ENCODE data around the gene HMCN2. TPM values are rescaled to one million over a fixed set of nuclear protein-coding genes. Genes with fewer than 3 reads are reported as not detected.

Gene HMCN2
- total and polyA plus RNA-seq, 2 donors (not counting 1 experiment from before 2014, with no cell fraction given) = 0.01 TPM; not detected in 1

GRCh38 chr9:130371196-130371966 lies 105.8 kb downstream of the HMCN2 start:
- Histone ChIP-seq H3K9me3 (ENCODE audit: control extremely low read depth in 1 of 3, control insufficient read depth in 2 of 3, insufficient read depth in 1 of 3, low read length in 2 of 3) (peaks cover 0 to 11% (median 0%) of the 10 kb centered on the region in 3 donors), H4K20me1 (ENCODE audit: control insufficient read depth, insufficient read depth, low read length, poor library complexity, severe bottlenecking) (no peaks in the 10 kb centered on the region), H3K4me2 (replicated peaks; ENCODE audit: low read depth, low read length, poor library complexity, severe bottlenecking) (no peak overlapping the region), H3K9ac (ENCODE audit: low read length) (no peak overlapping the region), H3K36me3 (replicated peaks in 1 of 2; ENCODE audit: control extremely low read depth in 1 of 2, control insufficient read depth in 1 of 2, extremely low read depth in 1 of 2, insufficient read depth in 2 of 2, low read length in 1 of 2) (no peaks in the 10 kb centered on the region), H3K4me1 (ENCODE audit: control insufficient read depth in 2 of 2, insufficient read depth in 2 of 2, low read length in 2 of 2) (no peaks in the 10 kb centered on the region), H3K4me3 (ENCODE audit: control extremely low read depth in 1 of 5, extremely low read depth in 1 of 5, insufficient read depth in 1 of 5, low read depth in 2 of 5, low read length in 4 of 5) (no peak overlapping the region), H3K79me2 (ENCODE audit: control insufficient read depth, insufficient read depth, low read length) (no peaks in the 10 kb centered on the region), H3K27ac (ENCODE audit: low read length in 2 of 2) (no peak overlapping the region), H2AFZ (ENCODE audit: insufficient read depth, low read depth, low read length, poor library complexity, severe bottlenecking) (no peak overlapping the region), H3K27me3 (replicated peaks in 1 of 4; ENCODE audit: control extremely low read depth in 1 of 4, control insufficient read depth in 3 of 4, insufficient read depth in 4 of 4, low read length in 3 of 4) (no peaks in the 10 kb centered on the region)
- intact Hi-C loops (cut with micrococcal nuclease) = no loop called here
- TF ChIP-seq EZH2 (IDR thresholded peaks at IDR 0.05; ENCODE audit: borderline replicate concordance, insufficient read depth, low read depth, low read length, poor library complexity, severe bottlenecking) (no peak), CTCF (IDR thresholded peaks at IDR 0.05) (no peak)
- ChIA-PET CTCF (no interaction called here), POLR2A (no interaction called here)
- Mint-ChIP-seq H3K27me3 (peaks cover 7% of the 10 kb centered on the region), H3K4me1 (peaks cover 2% of the 10 kb centered on the region), H3K27ac (no peak overlapping the region), H3K4me3 (no peak overlapping the region), H3K9me3 (ENCODE audit: insufficient read depth) (no peaks in the 10 kb centered on the region)
- DNase-seq (no peak), ATAC-seq (ENCODE audit: low read depth) (no peak)
- WGBS (ENCODE audit: insufficient coverage) = 90% methylated on average over 3 of the region's 3 CpGs

- 76% methylated on average over 5 of the region's 7 CpGs for WGBS (ENCODE audit: insufficient coverage)
Observed at GRCh38 chr9:130372057-130372456, 106.5 kb downstream of the HMCN2 start.

More at GRCh38 chr9:130372057-130372456, 106.5 kb downstream of the HMCN2 start:
- H3K79me2 ChIP-seq (ENCODE audit: control insufficient read depth, insufficient read depth, low read length) = no peaks in the 10 kb centered on the region
- TF ChIP-seq CTCF (IDR thresholded peaks at IDR 0.05) = no peak
- no peak for TF ChIP-seq EZH2 (IDR thresholded peaks at IDR 0.05; ENCODE audit: borderline replicate concordance, insufficient read depth, low read depth, low read length, poor library complexity, severe bottlenecking)
- H3K4me2 ChIP-seq (replicated peaks; ENCODE audit: low read depth, low read length, poor library complexity, severe bottlenecking) = no peak overlapping the region
- no peaks in the 10 kb centered on the region for H4K20me1 ChIP-seq (ENCODE audit: control insufficient read depth, insufficient read depth, low read length, poor library complexity, severe bottlenecking)
- H3K9me3 Mint-ChIP-seq (ENCODE audit: insufficient read depth) = no peaks in the 10 kb centered on the region
- ATAC-seq (ENCODE audit: low read depth) (no peak), DNase-seq (no peak)
- peaks cover 2% of the 10 kb centered on the region for H3K4me1 Mint-ChIP-seq
- H3K9ac ChIP-seq (ENCODE audit: low read length) = no peak overlapping the region
- H3K9me3 ChIP-seq (ENCODE audit: control extremely low read depth in 1 of 3, control insufficient read depth in 2 of 3, insufficient read depth in 1 of 3, low read length in 2 of 3) = peaks cover 0 to 11% (median 0%) of the 10 kb centered on the region in 3 donors
- no peak overlapping the region for H3K27ac Mint-ChIP-seq
- H3K4me3 Mint-ChIP-seq = no peak overlapping the region
- H3K27me3 ChIP-seq (replicated peaks in 1 of 4; ENCODE audit: control extremely low read depth in 1 of 4, control insufficient read depth in 3 of 4, insufficient read depth in 4 of 4, low read length in 3 of 4) = no peaks in the 10 kb centered on the region
- H3K27ac ChIP-seq (ENCODE audit: low read length in 2 of 2) = no peak overlapping the region
- ChIA-PET CTCF (no interaction called here), POLR2A (no interaction called here)
- H3K27me3 Mint-ChIP-seq = peaks cover 2% of the 10 kb centered on the region
- no peak overlapping the region for H2AFZ ChIP-seq (ENCODE audit: insufficient read depth, low read depth, low read length, poor library complexity, severe bottlenecking)
- no peaks in the 10 kb centered on the region for H3K4me1 ChIP-seq (ENCODE audit: control insufficient read depth in 2 of 2, insufficient read depth in 2 of 2, low read length in 2 of 2)
- intact Hi-C loops (cut with micrococcal nuclease) = no loop called here
- H3K4me3 ChIP-seq (ENCODE audit: control extremely low read depth in 1 of 5, extremely low read depth in 1 of 5, insufficient read depth in 1 of 5, low read depth in 2 of 5, low read length in 4 of 5) = no peak overlapping the region
- no peaks in the 10 kb centered on the region for H3K36me3 ChIP-seq (replicated peaks in 1 of 2; ENCODE audit: control extremely low read depth in 1 of 2, control insufficient read depth in 1 of 2, extremely low read depth in 1 of 2, insufficient read depth in 2 of 2, low read length in 1 of 2)
